ENCODE data around the gene CLIP1. TPM values are rescaled to one million over a fixed set of nuclear protein-coding genes. Genes with fewer than 3 reads are reported as not detected.
"Not testable (repeated sequence)": the region's sequence is repeated elsewhere in the genome, so short reads cannot be mapped to it uniquely, and the experiment has no call there.

The CLIP1 gene
- polyA plus RNA-seq, 1 donor (not counting 4 experiments of a cell fraction or from before 2014, with no cell fraction given): 54.0 TPM

GRCh38 chr12:122371475-122372045 is 50.9 kb downstream of the CLIP1 start:
- Histone ChIP-seq H3K4me2 (ENCODE audit: control insufficient read depth, extremely low read depth, insufficient read depth, low read depth, low read length) (no peak overlapping the region), H3K4me1 (ENCODE audit: control insufficient read depth, extremely low read depth, insufficient read depth, low read length) (peaks cover 9% of the 10 kb centered on the region), H3K9me1 (ENCODE audit: control insufficient read depth, extremely low read depth, insufficient read depth, low read length) (no peaks in the 10 kb centered on the region), H3K9ac (ENCODE audit: control insufficient read depth, extremely low read depth, insufficient read depth, low read length) (no peak overlapping the region), H3K79me2 (ENCODE audit: control insufficient read depth, insufficient read depth, low read length) (peaks cover 37% of the 10 kb centered on the region), H2AFZ (ENCODE audit: control insufficient read depth, low read length) (no peak overlapping the region), H3K9me3 (ENCODE audit: control insufficient read depth, low read depth, low read length) (no peaks in the 10 kb centered on the region), H3K4me3 (ENCODE audit: control insufficient read depth in 2 of 3, extremely low read depth in 1 of 3, insufficient read depth in 2 of 3, low read depth in 1 of 3, low read length in 3 of 3) (no peak overlapping the region), H3K27me3 (ENCODE audit: control insufficient read depth, extremely low read depth, insufficient read depth, low read length) (no peaks in the 10 kb centered on the region), H4K20me1 (ENCODE audit: control insufficient read depth, extremely low read depth, insufficient read depth, low read length) (no peaks in the 10 kb centered on the region), H3K27ac (ENCODE audit: control insufficient read depth, insufficient read depth, low read length) (no peak overlapping the region), H3K36me3 (ENCODE audit: control insufficient read depth in 2 of 2, extremely low read depth in 1 of 2, insufficient read depth in 2 of 2, low read length in 2 of 2) (peaks cover 6 to 13% of the 10 kb centered on the region in 2 experiments)
- DNase-seq (ENCODE audit: low read depth, low spot score) (no peak), FAIRE-seq (no peak)
- dilution Hi-C loops (cut with MboI; ENCODE audit: extremely low pct_ligation_motif_present, low sequenced_read_pairs): no loop called here
- no peak for TF ChIP-seq EZH2 (IDR thresholded peaks at IDR 0.05; ENCODE audit: low read length)
- no peak for TF ChIP-seq CTCF (optimal IDR thresholded peaks at IDR 0.05 in 1 of 3, IDR thresholded peaks at IDR 0.05 in 1 of 3, conservative IDR thresholded peaks at IDR 0.05 in 1 of 3; ENCODE audit: extremely low read depth in 1 of 3, insufficient read depth in 2 of 3, low read length in 3 of 3)

GRCh38 chr12:122368361-122369073 is 54.0 kb downstream of the CLIP1 start:
- TF ChIP-seq EZH2 (IDR thresholded peaks at IDR 0.05; ENCODE audit: low read length): no peak
- no peak for TF ChIP-seq CTCF (optimal IDR thresholded peaks at IDR 0.05 in 1 of 3, IDR thresholded peaks at IDR 0.05 in 1 of 3, conservative IDR thresholded peaks at IDR 0.05 in 1 of 3; ENCODE audit: extremely low read depth in 1 of 3, insufficient read depth in 2 of 3, low read length in 3 of 3)
- Histone ChIP-seq H3K4me2 (ENCODE audit: control insufficient read depth, extremely low read depth, insufficient read depth, low read depth, low read length) (no peak overlapping the region), H3K36me3 (ENCODE audit: control insufficient read depth in 2 of 2, extremely low read depth in 1 of 2, insufficient read depth in 2 of 2, low read length in 2 of 2) (peaks cover 10 to 14% of the 10 kb centered on the region in 2 experiments), H3K79me2 (ENCODE audit: control insufficient read depth, insufficient read depth, low read length) (peaks cover 41% of the 10 kb centered on the region), H4K20me1 (ENCODE audit: control insufficient read depth, extremely low read depth, insufficient read depth, low read length) (no peaks in the 10 kb centered on the region), H3K27ac (ENCODE audit: control insufficient read depth, insufficient read depth, low read length) (no peak overlapping the region), H3K4me3 (ENCODE audit: control insufficient read depth in 2 of 3, extremely low read depth in 1 of 3, insufficient read depth in 2 of 3, low read depth in 1 of 3, low read length in 3 of 3) (no peak overlapping the region), H3K9me3 (ENCODE audit: control insufficient read depth, low read depth, low read length) (no peaks in the 10 kb centered on the region), H2AFZ (ENCODE audit: control insufficient read depth, low read length) (no peak overlapping the region), H3K27me3 (ENCODE audit: control insufficient read depth, extremely low read depth, insufficient read depth, low read length) (no peaks in the 10 kb centered on the region), H3K9ac (ENCODE audit: control insufficient read depth, extremely low read depth, insufficient read depth, low read length) (no peak overlapping the region), H3K4me1 (ENCODE audit: control insufficient read depth, extremely low read depth, insufficient read depth, low read length) (peaks cover 12% of the 10 kb centered on the region), H3K9me1 (ENCODE audit: control insufficient read depth, extremely low read depth, insufficient read depth, low read length) (no peaks in the 10 kb centered on the region)
- no peak for FAIRE-seq
- dilution Hi-C loops (cut with MboI; ENCODE audit: extremely low pct_ligation_motif_present, low sequenced_read_pairs): no loop called here
- no peak for DNase-seq (ENCODE audit: low read depth, low spot score)

- H3K9me3 ChIP-seq (ENCODE audit: control insufficient read depth, low read depth, low read length); H3K27me3 ChIP-seq (ENCODE audit: control insufficient read depth, extremely low read depth, insufficient read depth, low read length); dilution Hi-C loops (cut with MboI; ENCODE audit: extremely low pct_ligation_motif_present, low sequenced_read_pairs); H3K4me3 ChIP-seq (ENCODE audit: control insufficient read depth in 2 of 3, extremely low read depth in 1 of 3, insufficient read depth in 2 of 3, low read depth in 1 of 3, low read length in 3 of 3); DNase-seq (ENCODE audit: low read depth, low spot score); FAIRE-seq; H3K4me2 ChIP-seq (ENCODE audit: control insufficient read depth, extremely low read depth, insufficient read depth, low read depth, low read length); H4K20me1 ChIP-seq (ENCODE audit: control insufficient read depth, extremely low read depth, insufficient read depth, low read length); H3K9ac ChIP-seq (ENCODE audit: control insufficient read depth, extremely low read depth, insufficient read depth, low read length); H2AFZ ChIP-seq (ENCODE audit: control insufficient read depth, low read length); H3K9me1 ChIP-seq (ENCODE audit: control insufficient read depth, extremely low read depth, insufficient read depth, low read length): not testable (repeated sequence)
- H3K27ac ChIP-seq (ENCODE audit: control insufficient read depth, insufficient read depth, low read length): peak overlapping the region; percentile 84
- H3K36me3 ChIP-seq (ENCODE audit: control insufficient read depth in 2 of 2, extremely low read depth in 1 of 2, insufficient read depth in 2 of 2, low read length in 2 of 2): peaks cover 11 to 13% of the 10 kb centered on the region in 2 experiments
- peaks cover 12% of the 10 kb centered on the region for H3K4me1 ChIP-seq (ENCODE audit: control insufficient read depth, extremely low read depth, insufficient read depth, low read length)
- H3K79me2 ChIP-seq (ENCODE audit: control insufficient read depth, insufficient read depth, low read length): peaks cover 37% of the 10 kb centered on the region
Observed at GRCh38 chr12:122367632-122368031, 54.8 kb downstream of the CLIP1 start.
